ENCODE data around the gene FHL2.

The FHL2 gene

DNA sequence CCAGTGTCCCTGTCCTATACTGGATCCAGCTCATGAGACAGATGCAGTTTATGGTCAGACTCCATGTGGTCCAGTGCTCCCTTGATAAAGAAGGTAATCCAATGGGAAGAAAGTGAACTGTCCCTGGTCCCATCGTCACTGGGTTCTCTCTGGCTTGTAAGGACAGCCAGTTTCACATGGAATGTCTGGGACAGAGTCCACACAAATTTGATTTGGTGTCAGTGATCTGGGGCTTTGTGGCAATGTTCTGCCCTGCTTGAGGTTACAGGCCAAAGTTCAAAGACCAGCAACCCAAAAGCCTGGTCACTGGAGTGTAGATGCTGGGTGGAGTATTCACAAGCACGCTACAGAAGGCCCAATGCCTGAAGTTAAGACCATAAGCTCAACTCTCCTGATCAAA lies 22.2 kb upstream of the FHL2 start:
- DNase-seq: no peak

GRCh38 chr2:105418522-105418921 lies 19.7 kb upstream of the FHL2 start:
- DNase-seq: no peak

GRCh38 chr2:105417857-105418436 lies 19.1 kb upstream of the FHL2 start:
- DNase-seq: no peak

DNA sequence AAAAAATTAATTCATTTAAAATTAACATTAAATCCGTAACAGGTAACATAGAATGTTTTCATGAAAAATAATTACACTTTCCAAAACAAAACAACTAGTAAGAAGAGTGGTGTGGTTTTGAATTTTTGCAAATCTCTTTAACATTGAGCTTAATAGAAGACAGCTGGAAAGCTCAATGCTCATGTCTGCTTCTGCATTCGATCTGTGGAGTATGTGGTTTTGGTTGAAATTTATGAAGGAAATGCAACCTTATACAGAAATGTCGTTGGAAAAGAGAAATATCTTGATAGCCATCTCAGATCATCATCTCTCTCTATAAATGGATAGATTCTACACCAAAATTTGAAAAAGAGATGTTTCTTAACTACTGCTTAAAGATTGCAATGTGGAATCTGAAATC lies 17.3 kb upstream of the FHL2 start:
- no peak for DNase-seq

DNA sequence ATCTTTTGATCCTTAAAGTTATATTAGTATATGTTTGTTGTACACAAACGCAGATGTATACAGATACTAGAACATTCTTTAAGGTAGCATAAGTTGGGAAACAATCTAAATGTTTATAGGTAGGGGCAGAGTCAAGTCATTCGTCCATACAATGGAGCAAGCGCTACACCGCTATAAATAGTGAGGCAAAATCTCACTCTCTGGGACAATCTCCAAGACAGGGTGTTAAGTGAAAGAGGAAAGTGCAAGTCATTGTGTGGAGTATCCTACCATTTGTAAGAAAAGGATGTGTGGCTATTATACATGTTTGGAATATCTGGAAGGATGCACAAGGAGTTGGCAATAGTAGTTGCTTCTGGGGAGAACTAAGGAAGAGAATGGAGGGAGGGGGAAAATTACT lies 16.2 kb upstream of the FHL2 start:
- DNase-seq: no peak

- DNase-seq: no peak
These were observed 14.4 kb upstream of the FHL2 start for GRCh38 chr2:105413206-105413605.

DNA sequence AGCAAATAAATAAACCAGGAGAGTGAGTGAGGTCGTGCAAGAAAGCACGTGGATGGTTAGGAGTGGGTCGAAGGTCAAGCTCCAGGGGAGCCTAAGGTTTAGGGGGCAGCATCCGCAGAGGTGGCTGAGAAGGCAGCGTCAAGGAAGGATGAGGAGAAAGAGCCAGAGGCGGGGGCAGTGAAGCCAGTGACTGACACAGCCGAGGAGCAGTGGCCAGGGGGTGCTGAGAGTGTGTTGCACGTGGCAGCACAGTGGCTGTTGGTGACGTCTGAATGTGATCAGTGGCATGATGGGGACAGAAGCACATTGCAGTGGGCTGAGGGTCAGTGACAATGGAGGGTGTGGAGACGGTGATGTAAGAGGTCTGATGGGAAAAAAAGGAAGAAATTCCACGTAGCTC lies 13.7 kb upstream of the FHL2 start:
- DNase-seq: no peak

GRCh38 chr2:105411720-105412407 lies 13.0 kb upstream of the FHL2 start:
- no peak for DNase-seq

DNA sequence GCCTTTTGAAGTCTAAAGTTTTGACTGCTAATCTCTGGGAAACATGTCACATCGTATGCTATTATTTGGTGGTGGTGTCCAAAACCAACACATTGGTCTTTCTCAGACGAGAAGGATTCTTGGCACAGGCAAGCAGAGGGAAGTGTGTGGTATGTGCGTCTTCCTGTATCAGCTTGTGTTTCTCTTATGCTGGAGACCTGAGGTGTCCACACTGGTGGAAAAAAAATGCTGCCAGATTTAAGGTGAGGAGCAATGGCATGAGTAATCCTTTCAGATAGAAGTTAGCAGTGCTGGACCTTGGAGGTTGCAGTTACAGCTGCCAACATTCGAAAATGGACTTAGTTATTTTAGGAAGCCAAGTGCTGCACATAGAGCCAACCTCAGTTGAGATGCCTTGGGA lies 11.7 kb upstream of the FHL2 start:
- no peak for DNase-seq

DNA sequence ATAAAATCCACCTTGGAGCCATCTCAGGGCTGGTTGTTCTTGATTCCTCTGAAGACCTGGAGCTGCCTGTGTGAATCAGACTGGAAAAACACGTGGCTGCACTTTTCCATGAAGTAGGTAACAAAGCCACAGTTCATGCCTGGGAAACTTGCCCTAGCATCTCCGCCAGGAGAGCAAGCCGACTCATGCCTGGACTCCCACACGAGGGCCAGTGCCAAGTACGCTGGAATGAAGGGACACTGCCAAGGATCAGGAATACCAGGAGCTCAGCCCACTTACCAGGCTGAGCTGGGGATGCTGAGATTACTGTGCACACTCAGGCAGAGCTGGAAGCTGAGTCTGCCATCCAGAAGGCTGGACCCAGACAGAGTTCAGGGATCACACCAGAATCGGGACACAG lies 10.9 kb upstream of the FHL2 start:
- no peak for DNase-seq

GRCh38 chr2:105407946-105408743 lies 9.3 kb upstream of the FHL2 start:
- DNase-seq: no peak

DNA sequence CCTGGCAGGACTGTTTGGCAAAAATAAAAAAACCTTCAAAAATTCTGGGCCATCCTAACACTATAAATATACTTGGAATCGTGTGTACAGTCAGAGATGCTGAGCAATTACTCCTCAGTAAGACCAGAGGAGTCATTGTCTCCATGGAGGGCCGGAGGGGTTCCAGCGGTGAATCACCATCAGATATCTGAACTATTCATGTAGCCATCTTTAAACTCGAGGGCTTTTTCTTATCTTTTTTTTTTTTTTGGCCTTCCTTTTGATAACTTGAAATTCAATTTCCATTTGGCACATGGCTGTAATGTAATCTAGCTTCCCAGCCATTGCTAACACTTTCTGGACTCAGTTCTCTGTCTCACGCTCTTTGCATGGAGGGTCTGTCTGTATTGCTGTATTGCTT lies 7.4 kb upstream of the FHL2 start:
- DNase-seq: no peak

GRCh38 chr2:105405291-105405690 lies 6.4 kb upstream of the FHL2 start:
- no peak for DNase-seq

DNA sequence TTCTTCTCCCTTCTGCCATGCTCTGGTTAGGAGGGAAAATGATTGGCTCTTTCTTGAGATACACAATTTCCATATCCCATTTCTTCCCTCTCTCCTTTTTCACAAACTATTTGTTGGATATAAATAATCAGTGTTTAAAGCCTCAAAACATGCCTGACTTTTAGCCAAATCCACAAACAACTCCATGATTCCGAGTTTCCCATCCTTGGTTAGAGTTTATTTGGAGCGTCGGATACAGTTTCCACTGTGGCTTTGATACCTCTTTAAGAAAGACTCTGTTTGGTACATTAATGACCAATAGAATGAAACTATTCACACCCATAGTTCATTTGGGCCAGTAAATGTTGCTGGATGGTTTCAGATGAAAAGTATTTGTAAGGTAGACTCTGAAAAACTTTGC lies 5.9 kb upstream of the FHL2 start:
- no peak for DNase-seq

DNA sequence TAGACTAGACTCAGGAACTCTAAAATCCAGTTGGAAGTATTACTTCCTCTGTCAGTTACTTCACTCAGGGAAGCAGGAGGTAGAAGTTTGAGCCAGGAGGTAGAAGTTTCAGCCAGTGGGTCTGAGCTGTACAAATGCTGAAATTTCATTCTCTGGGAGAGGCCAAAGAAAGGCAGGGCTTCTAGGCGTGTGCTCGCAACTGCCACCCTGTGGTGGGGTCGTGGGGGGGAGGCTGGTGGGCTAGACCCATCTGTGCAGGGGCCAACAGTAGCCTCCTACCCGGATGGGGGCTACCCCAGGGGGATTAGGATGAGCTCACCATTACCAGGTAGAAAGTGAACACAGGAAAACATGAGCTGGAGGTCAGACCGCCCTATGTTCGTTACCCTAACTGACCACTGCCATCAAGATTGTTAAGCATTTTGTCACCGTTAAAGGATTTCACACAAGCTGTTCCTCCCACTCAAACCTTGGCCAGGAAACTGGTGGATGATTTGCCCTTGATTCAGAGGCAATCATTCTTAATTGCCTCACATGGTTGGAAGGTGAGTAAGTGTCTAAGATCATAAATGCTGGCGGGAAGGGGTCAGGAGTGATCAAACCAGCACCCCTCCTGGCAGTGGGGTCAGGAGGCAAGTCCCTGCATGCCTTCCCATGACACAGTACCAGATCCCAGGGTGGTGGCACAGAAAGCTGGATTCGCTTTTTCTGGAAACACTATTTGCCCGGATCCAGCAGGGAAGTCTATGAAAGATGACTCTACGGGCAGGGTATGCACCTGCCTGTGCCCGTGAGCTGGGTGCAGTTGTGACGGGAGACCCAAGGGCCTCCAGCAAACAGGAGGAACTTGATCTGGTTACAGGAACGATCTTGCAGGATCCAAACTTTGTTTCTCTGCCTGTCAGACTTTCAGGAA lies 5.2 kb upstream of the FHL2 start:
- no peak for DNase-seq

DNA sequence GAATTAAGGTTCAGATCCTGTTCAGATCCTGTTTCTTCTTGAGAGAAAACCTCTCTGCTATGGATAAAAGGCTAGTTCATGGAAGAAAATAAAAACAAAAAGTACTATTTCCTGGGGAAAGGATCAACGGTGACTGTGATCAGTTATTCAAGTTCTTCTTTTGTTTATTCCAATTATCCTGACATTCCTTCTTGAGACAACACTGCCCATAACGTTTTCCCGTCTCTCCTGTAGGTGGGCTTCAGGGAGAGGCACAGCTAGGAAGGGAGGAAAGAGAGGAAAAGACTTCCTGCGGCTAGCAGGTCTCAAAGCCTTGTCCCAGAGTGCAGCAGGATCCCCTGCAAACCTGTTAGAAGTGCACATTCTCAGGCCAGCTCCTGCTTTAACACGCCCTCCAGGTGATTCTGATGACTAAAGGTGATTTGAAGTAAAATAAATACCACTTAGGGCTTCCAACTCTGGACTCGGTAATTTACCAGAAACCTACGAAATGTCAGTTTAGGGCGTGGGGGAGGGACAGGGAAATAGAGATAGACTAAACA lies 4.5 kb upstream of the FHL2 start:
- no peak for DNase-seq

DNA sequence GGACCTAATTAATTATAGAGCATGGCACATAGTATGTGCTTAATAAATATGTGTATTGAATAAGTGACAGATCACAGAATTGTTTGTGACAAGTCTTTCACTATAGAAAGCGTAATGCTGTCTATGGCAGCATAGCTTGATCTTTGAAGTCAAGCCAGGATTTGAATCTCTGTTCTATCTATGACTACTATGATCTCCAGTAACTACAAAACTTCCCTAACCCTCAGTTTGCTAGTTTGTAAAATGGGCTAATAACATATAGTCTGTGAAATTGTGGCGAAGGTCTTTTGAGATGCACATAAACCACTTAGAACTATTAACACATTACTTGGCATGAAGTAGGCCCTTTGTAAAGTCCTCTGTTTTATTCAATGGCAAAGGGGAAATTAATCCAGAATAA lies 4.0 kb upstream of the FHL2 start:
- no peak for DNase-seq

DNA sequence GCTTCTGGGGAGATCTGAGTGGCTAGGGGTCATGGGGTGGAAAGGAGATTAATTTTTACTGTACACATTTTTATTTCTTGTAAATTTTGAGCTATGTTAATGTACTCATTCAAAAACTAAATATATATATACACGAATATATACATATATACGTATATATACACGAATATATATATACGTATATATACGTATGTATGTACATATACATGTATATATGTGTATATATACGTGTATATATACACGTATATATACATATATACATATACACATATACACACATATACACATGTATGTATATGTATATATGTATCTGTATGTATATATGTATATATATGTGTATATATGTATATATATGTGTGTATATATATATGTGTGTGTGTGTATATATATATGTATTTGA lies 3.0 kb upstream of the FHL2 start:
- no peak for DNase-seq

DNA sequence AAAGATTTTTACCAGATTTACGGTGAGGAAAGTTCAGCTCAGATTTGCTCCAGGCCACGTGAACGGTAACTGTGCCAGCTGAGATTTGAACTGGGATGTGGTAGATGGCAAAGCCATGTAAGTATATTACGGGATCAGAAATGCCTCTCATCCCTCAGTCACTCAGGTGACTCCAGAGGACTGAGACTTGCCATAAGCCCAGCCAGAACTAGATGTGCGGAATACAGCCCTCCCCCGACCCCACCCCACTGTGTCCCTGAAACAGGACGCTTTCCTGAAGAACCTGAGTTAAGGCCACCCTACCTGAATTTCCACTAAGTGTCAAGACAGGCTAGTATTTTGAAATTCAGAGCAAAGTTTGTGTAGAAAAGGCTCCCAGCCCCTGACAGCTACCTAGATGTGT lies 1.3 kb upstream of the FHL2 start:
- DNase-seq: no peak

DNA sequence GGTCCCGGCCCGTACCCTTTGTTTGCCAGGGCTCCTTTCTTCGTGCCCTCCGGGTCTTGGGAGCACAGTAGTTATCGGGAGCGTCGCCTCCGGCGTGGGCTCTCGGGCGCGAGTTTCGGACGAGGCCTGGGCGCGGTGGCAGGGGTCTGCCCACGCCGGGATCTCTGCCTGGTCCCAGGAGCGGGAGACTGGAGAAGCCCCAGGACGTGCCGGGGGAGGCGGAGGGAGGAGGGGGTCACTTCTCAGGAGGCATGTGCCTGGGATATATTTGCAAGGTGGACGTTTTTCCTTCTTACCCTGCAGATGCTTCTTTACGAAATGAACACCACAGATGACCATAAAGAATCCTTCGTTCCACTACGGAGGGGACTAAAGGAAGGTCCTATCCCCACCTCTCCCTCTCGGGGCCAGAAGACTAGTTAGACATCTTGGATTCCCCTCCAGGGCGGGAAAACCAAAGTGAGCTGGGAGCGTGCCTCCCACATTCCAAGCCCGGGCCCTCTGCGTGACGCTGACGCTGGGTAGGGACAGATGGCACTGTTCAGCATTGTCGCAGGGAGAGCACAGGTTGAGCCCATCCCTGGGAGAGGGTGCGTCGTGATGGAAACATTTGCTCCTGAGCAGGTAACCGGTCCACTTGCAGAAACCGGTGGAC lies 483 bp upstream of the FHL2 start:
- DNase-seq: no peak

GRCh38 chr2:105397953-105398335 lies 907 bp downstream of the FHL2 start:
- DNase-seq: no peak

DNA sequence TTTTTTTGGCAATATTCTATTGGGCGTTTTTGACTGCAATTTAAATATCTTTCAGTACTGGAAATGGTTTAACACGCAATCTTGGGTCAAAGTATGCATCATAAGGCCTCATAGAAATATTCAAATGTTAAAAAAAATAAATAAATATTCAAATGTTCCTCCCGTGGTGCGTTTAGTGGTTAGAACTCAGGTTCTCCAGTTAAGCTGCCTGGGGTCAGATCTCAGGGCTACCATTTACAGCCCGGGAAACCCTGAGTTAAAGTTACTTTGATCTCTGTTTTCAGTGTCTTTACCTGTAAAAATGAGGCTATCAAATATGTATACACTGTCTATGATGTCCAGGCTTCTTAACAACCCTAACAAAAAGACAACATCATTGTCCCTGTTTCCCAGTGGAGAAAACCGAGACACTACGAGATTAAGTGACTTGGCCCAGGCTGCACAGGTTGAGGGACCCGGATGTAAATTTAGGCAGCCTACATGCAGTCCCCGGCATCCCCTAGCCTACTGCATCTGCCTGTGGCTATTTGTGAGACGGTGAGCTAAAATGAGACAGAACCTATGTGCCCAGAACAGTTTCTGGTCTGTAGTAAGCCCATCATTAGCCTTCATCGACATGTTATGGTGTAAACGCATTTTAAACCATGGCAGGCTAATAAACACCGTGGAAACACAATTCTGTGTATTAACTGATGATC lies 1.7 kb downstream of the FHL2 start:
- DNase-seq: no peak
